GM12872 (cell line): ENCODE data around the gene PLA2G3.

Experiments used
- TF ChIP-seq, protein P1 (sequence below): IDR thresholded peaks from 3 replicates; pipeline ENCODE4 v1.5.1; 2011; ENCODE audit warnings: low read depth, mild to moderate bottlenecking, low read length, moderate library complexity; ENCODE audit not compliant: insufficient read depth

The PLA2G3 gene

DNA sequence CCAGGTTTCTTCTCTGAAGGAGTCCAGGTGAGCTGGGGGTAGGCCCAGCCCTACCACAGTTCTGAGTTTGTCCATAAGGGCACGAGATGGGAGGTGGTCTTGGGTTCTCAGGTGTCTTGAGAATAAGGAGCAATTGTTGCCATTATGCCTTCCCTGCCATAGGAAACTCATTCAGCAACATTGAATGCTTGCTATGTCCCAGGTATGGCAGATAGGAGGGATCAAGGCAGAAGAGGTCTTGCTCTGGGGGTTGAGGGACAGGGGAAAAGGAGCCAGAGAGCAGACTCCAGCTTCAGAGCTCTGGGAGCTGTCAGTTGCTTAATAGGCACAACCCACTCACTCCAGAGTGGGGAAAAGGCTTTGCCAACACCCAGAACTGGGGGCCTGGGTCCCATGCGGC is 37.2 kb downstream of the PLA2G3 start:
- TF ChIP-seq, protein P1, sequence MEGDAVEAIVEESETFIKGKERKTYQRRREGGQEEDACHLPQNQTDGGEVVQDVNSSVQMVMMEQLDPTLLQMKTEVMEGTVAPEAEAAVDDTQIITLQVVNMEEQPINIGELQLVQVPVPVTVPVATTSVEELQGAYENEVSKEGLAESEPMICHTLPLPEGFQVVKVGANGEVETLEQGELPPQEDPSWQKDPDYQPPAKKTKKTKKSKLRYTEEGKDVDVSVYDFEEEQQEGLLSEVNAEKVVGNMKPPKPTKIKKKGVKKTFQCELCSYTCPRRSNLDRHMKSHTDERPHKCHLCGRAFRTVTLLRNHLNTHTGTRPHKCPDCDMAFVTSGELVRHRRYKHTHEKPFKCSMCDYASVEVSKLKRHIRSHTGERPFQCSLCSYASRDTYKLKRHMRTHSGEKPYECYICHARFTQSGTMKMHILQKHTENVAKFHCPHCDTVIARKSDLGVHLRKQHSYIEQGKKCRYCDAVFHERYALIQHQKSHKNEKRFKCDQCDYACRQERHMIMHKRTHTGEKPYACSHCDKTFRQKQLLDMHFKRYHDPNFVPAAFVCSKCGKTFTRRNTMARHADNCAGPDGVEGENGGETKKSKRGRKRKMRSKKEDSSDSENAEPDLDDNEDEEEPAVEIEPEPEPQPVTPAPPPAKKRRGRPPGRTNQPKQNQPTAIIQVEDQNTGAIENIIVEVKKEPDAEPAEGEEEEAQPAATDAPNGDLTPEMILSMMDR = no peak

GRCh38 chr22:31102441-31103081 is 37.7 kb downstream of the PLA2G3 start:
- TF ChIP-seq, protein P1 = no peak

DNA sequence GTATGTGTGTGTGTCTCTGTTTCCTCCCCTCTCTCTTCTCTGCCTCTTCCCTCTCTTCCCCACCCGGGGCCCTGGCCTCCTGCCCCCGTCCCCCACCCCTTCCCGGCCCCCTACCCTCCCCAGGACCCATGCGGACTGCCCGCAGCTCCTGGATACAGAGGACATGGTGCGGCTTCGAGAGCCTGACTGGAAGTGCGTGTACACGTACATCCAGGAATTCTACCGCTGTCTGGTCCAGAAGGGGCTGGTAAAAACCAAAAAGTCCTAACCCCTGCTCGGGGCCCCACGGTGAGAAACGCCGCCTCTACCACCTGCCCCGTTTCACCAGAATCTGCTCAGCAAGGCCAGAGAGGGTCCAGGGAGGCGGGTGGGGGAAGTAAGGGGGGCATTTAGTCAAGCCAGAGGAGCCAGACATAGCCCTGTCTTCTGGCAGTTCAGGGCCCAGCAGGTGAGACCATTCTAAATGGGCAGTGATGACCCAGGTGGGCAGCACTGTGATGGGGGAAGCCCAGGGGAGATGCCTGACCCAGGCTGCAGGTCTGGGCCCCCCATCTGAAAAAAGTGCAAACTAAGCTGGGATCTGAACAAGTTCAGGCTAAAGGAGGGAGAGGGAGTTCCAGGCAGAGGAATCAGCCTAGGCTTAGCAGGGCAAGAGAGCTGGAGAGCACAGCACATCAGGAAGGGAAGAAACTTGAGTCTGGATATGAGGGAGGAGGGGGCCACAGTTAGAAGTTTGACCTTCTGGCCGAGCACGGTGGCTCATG is 39.4 kb downstream of the PLA2G3 start:
- TF ChIP-seq, protein P1 = no peak

DNA sequence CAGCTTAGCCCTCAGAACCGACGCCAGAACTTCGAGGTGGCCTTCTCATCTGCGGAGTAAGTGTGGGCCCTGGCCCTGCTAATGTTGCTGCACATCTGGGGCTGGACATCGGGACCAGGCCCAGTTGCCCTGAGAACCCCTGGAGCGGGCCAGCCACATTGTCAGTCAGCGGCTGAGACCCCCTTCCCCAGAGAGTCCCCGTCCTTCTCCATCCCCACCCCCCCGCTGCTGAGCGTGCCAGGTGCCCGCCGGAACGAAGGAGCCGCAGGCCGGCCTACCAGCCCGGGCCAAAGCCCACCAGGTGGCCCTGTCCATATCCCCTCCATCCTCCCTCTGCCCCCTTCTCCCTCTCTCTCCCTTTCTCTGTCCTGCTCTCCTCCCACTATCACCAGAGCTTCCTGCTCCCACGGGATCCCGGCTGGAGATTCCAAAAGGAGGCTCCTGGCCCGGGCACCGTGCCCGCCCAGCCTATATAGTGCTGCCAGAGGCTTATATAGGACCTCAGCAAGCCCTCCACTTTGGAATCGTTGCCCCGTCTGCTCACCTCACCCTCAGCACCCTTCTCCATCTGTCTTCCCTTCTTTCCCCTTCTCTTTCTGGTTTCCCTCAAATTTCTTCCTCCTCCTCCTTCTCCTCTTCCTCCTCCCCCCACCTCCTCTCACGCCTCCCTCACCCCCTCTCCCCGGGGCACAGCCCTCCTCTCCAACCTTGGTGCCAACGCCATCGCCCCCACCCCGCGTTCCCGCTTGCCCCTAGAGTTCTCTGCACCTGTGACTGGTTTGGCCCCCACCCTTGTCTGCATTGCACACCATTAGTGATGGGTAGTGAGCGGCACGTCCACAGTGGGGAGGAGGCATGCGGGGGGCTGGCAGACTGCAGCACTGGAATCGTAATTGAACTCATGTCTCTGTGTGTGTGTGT is 40.2 kb downstream of the PLA2G3 start:
- TF ChIP-seq, protein P1 = no peak

- TF ChIP-seq, protein P1 = no peak
Measured at GRCh38 chr22:31099386-31099785, 40.9 kb downstream of the PLA2G3 start.

- TF ChIP-seq, protein P1 = no peak
Measured at GRCh38 chr22:31098632-31099110, 41.6 kb downstream of the PLA2G3 start.
